Measurements from ENCODE around the gene PITPNB.
A peak's percentile ranks its signal among the peaks of the same experiment; 100 is the strongest.

The PITPNB gene

GRCh38 chr22:27918341-27919221 lies 475 bp downstream of the PITPNB start:
- peak; percentile 43 for DNase-seq

- no peak for DNase-seq
These were observed 3.1 kb downstream of the PITPNB start for GRCh38 chr22:27915986-27916385.

- DNase-seq = no peak
These were observed 5.8 kb downstream of the PITPNB start for GRCh38 chr22:27913162-27913741.

GRCh38 chr22:27912101-27912500 lies 7.0 kb downstream of the PITPNB start:
- DNase-seq = no peak

GRCh38 chr22:27911330-27911729 lies 7.7 kb downstream of the PITPNB start:
- DNase-seq = no peak

GRCh38 chr22:27906241-27906640 lies 12.8 kb downstream of the PITPNB start:
- DNase-seq = peak; percentile 56

- DNase-seq = peak; percentile 27
These were observed 13.4 kb downstream of the PITPNB start for GRCh38 chr22:27905653-27906052.

- no peak for DNase-seq
These were observed 15.1 kb downstream of the PITPNB start for GRCh38 chr22:27903805-27904473.

GRCh38 chr22:27900153-27900552 lies 18.9 kb downstream of the PITPNB start:
- no peak for DNase-seq

- no peak for DNase-seq
These were observed 22.8 kb downstream of the PITPNB start for GRCh38 chr22:27896245-27896644.

GRCh38 chr22:27895600-27895999 lies 23.5 kb downstream of the PITPNB start:
- DNase-seq = no peak

GRCh38 chr22:27892811-27893210 lies 26.2 kb downstream of the PITPNB start:
- no peak for DNase-seq

GRCh38 chr22:27892064-27892463 lies 27.0 kb downstream of the PITPNB start:
- no peak for DNase-seq

GRCh38 chr22:27888310-27888709 lies 30.7 kb downstream of the PITPNB start:
- DNase-seq = no peak

GRCh38 chr22:27886843-27887151 lies 32.3 kb downstream of the PITPNB start:
- no peak for DNase-seq

GRCh38 chr22:27885977-27886842 lies 32.8 kb downstream of the PITPNB start:
- DNase-seq = peak; percentile 89

- DNase-seq = no peak
These were observed 35.3 kb downstream of the PITPNB start for GRCh38 chr22:27883656-27884350.

- DNase-seq = no peak
These were observed 36.4 kb downstream of the PITPNB start for GRCh38 chr22:27882507-27883290.

- no peak for DNase-seq
These were observed 37.6 kb downstream of the PITPNB start for GRCh38 chr22:27881421-27881820.

- DNase-seq = peak; percentile 83
These were observed 38.2 kb downstream of the PITPNB start for GRCh38 chr22:27880778-27881394.

GRCh38 chr22:27879923-27880322 lies 39.1 kb downstream of the PITPNB start:
- DNase-seq = peak; percentile 58

All from fibroblast of upper back skin (primary cell).